Measurements from ENCODE around the gene SIGLECL1.

The SIGLECL1 gene

GRCh38 chr19:51317376-51317775 is 66.5 kb downstream of the SIGLECL1 start:
- Histone ChIP-seq H3K27ac (no peak overlapping the region), H3K4me1 (ENCODE audit: low read depth, poor library complexity, severe bottlenecking) (no peaks in the 10 kb centered on the region), H3K27me3 (ENCODE audit: insufficient read depth, low read depth) (no peaks in the 10 kb centered on the region), H3K9ac (no peak overlapping the region), H3K4me3 (IDR thresholded peaks at IDR 0.05; ENCODE audit: insufficient read depth, low read depth, low read length) (no peak overlapping the region), H4K20me1 (ENCODE audit: insufficient read depth) (no peaks in the 10 kb centered on the region), H3K79me2 (ENCODE audit: insufficient read depth, low read depth) (no peaks in the 10 kb centered on the region), H3K36me3 (ENCODE audit: insufficient read depth) (no peaks in the 10 kb centered on the region), H2AFZ (ENCODE audit: low read depth) (no peak overlapping the region), H3K4me2 (no peak overlapping the region)
- TF ChIP-seq, protein P1, sequence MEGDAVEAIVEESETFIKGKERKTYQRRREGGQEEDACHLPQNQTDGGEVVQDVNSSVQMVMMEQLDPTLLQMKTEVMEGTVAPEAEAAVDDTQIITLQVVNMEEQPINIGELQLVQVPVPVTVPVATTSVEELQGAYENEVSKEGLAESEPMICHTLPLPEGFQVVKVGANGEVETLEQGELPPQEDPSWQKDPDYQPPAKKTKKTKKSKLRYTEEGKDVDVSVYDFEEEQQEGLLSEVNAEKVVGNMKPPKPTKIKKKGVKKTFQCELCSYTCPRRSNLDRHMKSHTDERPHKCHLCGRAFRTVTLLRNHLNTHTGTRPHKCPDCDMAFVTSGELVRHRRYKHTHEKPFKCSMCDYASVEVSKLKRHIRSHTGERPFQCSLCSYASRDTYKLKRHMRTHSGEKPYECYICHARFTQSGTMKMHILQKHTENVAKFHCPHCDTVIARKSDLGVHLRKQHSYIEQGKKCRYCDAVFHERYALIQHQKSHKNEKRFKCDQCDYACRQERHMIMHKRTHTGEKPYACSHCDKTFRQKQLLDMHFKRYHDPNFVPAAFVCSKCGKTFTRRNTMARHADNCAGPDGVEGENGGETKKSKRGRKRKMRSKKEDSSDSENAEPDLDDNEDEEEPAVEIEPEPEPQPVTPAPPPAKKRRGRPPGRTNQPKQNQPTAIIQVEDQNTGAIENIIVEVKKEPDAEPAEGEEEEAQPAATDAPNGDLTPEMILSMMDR (conservative IDR thresholded peaks at IDR 0.05; ENCODE audit: low read depth, low read length) = no peak

- TF ChIP-seq, protein P1 (conservative IDR thresholded peaks at IDR 0.05; ENCODE audit: low read depth, low read length) = no peak
- Histone ChIP-seq H3K27ac (no peak overlapping the region), H3K9ac (no peak overlapping the region), H2AFZ (ENCODE audit: low read depth) (no peak overlapping the region), H3K79me2 (ENCODE audit: insufficient read depth, low read depth) (no peaks in the 10 kb centered on the region), H4K20me1 (ENCODE audit: insufficient read depth) (no peaks in the 10 kb centered on the region), H3K36me3 (ENCODE audit: insufficient read depth) (no peaks in the 10 kb centered on the region), H3K4me2 (no peak overlapping the region), H3K4me3 (IDR thresholded peaks at IDR 0.05; ENCODE audit: insufficient read depth, low read depth, low read length) (no peak overlapping the region), H3K4me1 (ENCODE audit: low read depth, poor library complexity, severe bottlenecking) (no peaks in the 10 kb centered on the region), H3K27me3 (ENCODE audit: insufficient read depth, low read depth) (no peaks in the 10 kb centered on the region)
Observed at GRCh38 chr19:51317968-51318367, 67.1 kb downstream of the SIGLECL1 start.

Data from KMS-11 (cell line).